Right lobe of liver (tissue), 4 donors: ENCODE measurements around the gene ADGRV1.

ENCODE experiments used
- CTCF ChIP-seq, 4 donors: fragments of 200-600 bp in 3 of 4; fragments of 450-650 bp in 1 of 4; IDR thresholded peaks; one replicate each; pipeline versions ENCODE4 v1.5.1 to v1.8.0; 2016 to 2022; ENCODE audit warnings: antibody characterized with exemption in 4 of 4, mild to moderate bottlenecking in 2 of 4
- POLR2A ChIP-seq: fragments of 450-650 bp; IDR thresholded peaks from one replicate; pipeline ENCODE4 v1.6.1; 2017; ENCODE audit warnings: antibody characterized with exemption, mild to moderate bottlenecking
- donor health status: DM: no; HTN: no; CAD: no.
- donor health status: DM: no; HTN: no; CAD: no.
- donor health status: DM: no; HTN: yes; CAD: no.

GRCh38 chr5:90700299-90700698, 141.7 kb downstream of the ADGRV1 start:
- TF ChIP-seq CTCF (IDR thresholded peaks at IDR 0.05) (no peak), POLR2A (no peak)
